ENCODE data around the gene SARS1.

GRCh38 chr1:109237512-109237911, 23.8 kb downstream of the SARS1 start:
- no peak for TF ChIP-seq EZH2 (IDR thresholded peaks at IDR 0.05; ENCODE audit: low read length, missing control alignments)
- TF ChIP-seq, protein P1, sequence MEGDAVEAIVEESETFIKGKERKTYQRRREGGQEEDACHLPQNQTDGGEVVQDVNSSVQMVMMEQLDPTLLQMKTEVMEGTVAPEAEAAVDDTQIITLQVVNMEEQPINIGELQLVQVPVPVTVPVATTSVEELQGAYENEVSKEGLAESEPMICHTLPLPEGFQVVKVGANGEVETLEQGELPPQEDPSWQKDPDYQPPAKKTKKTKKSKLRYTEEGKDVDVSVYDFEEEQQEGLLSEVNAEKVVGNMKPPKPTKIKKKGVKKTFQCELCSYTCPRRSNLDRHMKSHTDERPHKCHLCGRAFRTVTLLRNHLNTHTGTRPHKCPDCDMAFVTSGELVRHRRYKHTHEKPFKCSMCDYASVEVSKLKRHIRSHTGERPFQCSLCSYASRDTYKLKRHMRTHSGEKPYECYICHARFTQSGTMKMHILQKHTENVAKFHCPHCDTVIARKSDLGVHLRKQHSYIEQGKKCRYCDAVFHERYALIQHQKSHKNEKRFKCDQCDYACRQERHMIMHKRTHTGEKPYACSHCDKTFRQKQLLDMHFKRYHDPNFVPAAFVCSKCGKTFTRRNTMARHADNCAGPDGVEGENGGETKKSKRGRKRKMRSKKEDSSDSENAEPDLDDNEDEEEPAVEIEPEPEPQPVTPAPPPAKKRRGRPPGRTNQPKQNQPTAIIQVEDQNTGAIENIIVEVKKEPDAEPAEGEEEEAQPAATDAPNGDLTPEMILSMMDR (conservative IDR thresholded peaks at IDR 0.05 in 1 of 2, IDR thresholded peaks at IDR 0.05 in 1 of 2; ENCODE audit: low read depth in 1 of 2, low read length in 2 of 2): no peak
